HepG2 (cell line): Measurements from ENCODE around the gene ATP2B2. TPM values are rescaled to one million over a fixed set of nuclear protein-coding genes. Genes with fewer than 3 reads are reported as not detected.

Source experiments
- ATF1 ChIP-seq: IDR thresholded peaks from 2 replicates; pipeline ENCODE4 v1.6.1; 2016; ENCODE audit warnings: mild to moderate bottlenecking, control low read depth
- BRF2 ChIP-seq: sonication (generic); formaldehyde crosslinking; IDR thresholded peaks from 2 replicates; pipeline ENCODE4 v1.8.1; 2022; ENCODE audit warnings: mild to moderate bottlenecking, missing genetic modification reagents
- CHD2 ChIP-seq: IDR thresholded peaks from 2 replicates; pipeline ENCODE4 v1.6.1; 2011; ENCODE audit warnings: low read depth, low read length, improper control_type of control experiment
- ETV5 ChIP-seq: IDR thresholded peaks from 2 replicates; pipeline ENCODE4 v1.6.1; 2018; ENCODE audit warnings: missing biosample characterization, missing genetic modification reagents, inconsistent platforms, borderline replicate concordance
- GATAD2A ChIP-seq: IDR thresholded peaks from 2 replicates; pipeline ENCODE4 v1.6.1; 2016
- GZF1 ChIP-seq: sonication (generic); formaldehyde crosslinking; IDR thresholded peaks from 2 replicates; pipeline ENCODE4 v1.5.1; 2020; ENCODE audit warnings: mild to moderate bottlenecking, missing genetic modification reagents
- ISL2 ChIP-seq: sonication (generic); formaldehyde crosslinking; IDR thresholded peaks from 2 replicates; pipeline ENCODE4 v1.5.0; 2020; ENCODE audit warnings: missing genetic modification reagents
- MED13 ChIP-seq: sonication (generic); formaldehyde crosslinking; IDR thresholded peaks from 2 replicates; pipeline ENCODE4 v1.5.0; 2020; ENCODE audit warnings: missing genetic modification reagents
- NFYB ChIP-seq: sonication (generic); formaldehyde crosslinking; IDR thresholded peaks from 2 replicates; pipeline ENCODE4 v1.4.0; 2020; ENCODE audit warnings: missing genetic modification reagents
- PAWR ChIP-seq: sonication (generic); formaldehyde crosslinking; IDR thresholded peaks from 2 replicates; pipeline ENCODE4 v1.4.0; 2020; ENCODE audit warnings: missing genetic modification reagents, mild to moderate bottlenecking, borderline replicate concordance
- SALL1 ChIP-seq: sonication (generic); formaldehyde crosslinking; IDR thresholded peaks from 2 replicates; pipeline ENCODE4 v1.8.0; 2022; ENCODE audit warnings: mild to moderate bottlenecking, missing genetic modification reagents
- SP4 ChIP-seq: sonication (generic); formaldehyde crosslinking; IDR thresholded peaks from 2 replicates; pipeline ENCODE4 v1.8.1; 2023; ENCODE audit warnings: mild to moderate bottlenecking, missing genetic modification reagents
- TRAFD1 ChIP-seq: sonication (generic); formaldehyde crosslinking; IDR thresholded peaks from 2 replicates; pipeline ENCODE4 v1.5.1; 2020; ENCODE audit warnings: missing genetic modification reagents, mild to moderate bottlenecking, borderline replicate concordance
- TSC22D2 ChIP-seq: sonication (generic); formaldehyde crosslinking; IDR thresholded peaks from 2 replicates; pipeline ENCODE4 v1.5.1; 2020; ENCODE audit warnings: missing genetic modification reagents, mild to moderate bottlenecking, borderline replicate concordance
- WIZ ChIP-seq: sonication (generic); formaldehyde crosslinking; IDR thresholded peaks from 2 replicates; pipeline ENCODE4 v1.5.1; 2020; ENCODE audit warnings: mild to moderate bottlenecking, missing genetic modification reagents
- ZNF383 ChIP-seq: sonication (generic); formaldehyde crosslinking; IDR thresholded peaks from 2 replicates; pipeline ENCODE4 v1.4.0; 2020; ENCODE audit warnings: missing genetic modification reagents, mild to moderate bottlenecking, borderline replicate concordance
- ZNF451 ChIP-seq: sonication (generic); formaldehyde crosslinking; IDR thresholded peaks from 2 replicates; pipeline ENCODE4 v1.5.0; 2020; ENCODE audit warnings: mild to moderate bottlenecking, missing genetic modification reagents
- ZNF503 ChIP-seq: sonication (generic); formaldehyde crosslinking; IDR thresholded peaks from 2 replicates; pipeline ENCODE4 v1.4.0; 2020; ENCODE audit warnings: missing genetic modification reagents
- ZNF570 ChIP-seq: sonication (generic); formaldehyde crosslinking; IDR thresholded peaks from 2 replicates; pipeline ENCODE4 v1.4.0; 2020; ENCODE audit warnings: mild to moderate bottlenecking, missing genetic modification reagents, borderline replicate concordance
- ZNF576 ChIP-seq: sonication (generic); formaldehyde crosslinking; IDR thresholded peaks from 2 replicates; pipeline ENCODE4 v1.4.0; 2020; ENCODE audit warnings: mild to moderate bottlenecking, missing genetic modification reagents
- ZNF629 ChIP-seq: sonication (generic); formaldehyde crosslinking; conservative IDR thresholded peaks from 2 replicates; pipeline ENCODE4 v1.5.0; 2020; ENCODE audit warnings: missing genetic modification reagents
- ZNF710 ChIP-seq: sonication (generic); formaldehyde crosslinking; IDR thresholded peaks from 2 replicates; pipeline ENCODE4 v1.5.0; 2020; ENCODE audit warnings: mild to moderate bottlenecking, missing genetic modification reagents, borderline replicate concordance
- ZNF768 ChIP-seq: sonication (generic); formaldehyde crosslinking; IDR thresholded peaks from 2 replicates; pipeline ENCODE4 v1.4.0; 2020; ENCODE audit warnings: missing genetic modification reagents
- ZNF777 ChIP-seq: sonication (generic); formaldehyde crosslinking; IDR thresholded peaks from 2 replicates; pipeline ENCODE4 v1.4.0; 2020; ENCODE audit warnings: missing genetic modification reagents
- ZNF790 ChIP-seq: sonication (generic); formaldehyde crosslinking; IDR thresholded peaks from 2 replicates; pipeline ENCODE4 v1.8.0; 2022; ENCODE audit warnings: missing genetic modification reagents, mild to moderate bottlenecking, borderline replicate concordance
- polyA plus RNA-seq, 8 experiments: library from polyadenylated mRNA; depleted of rRNA in 3 of 8; stranded (reverse) in 7 of 8; unstranded in 1 of 8; fragments of >200 nt; fragmentation: Illumina TruSeq in 4 of 8; extraction: Trizol in 4 of 8; gene quantifications; 2 replicates each; pipeline versions ENCODE4 v1.2.1 to v1.2.3, GENCODE V29; 2011 to 2016; ENCODE audit warnings: low read depth in 4 of 8, missing spikeins in 1 of 8, mixed read lengths in 1 of 8; ENCODE audit not compliant: insufficient read depth in 1 of 8
- total RNA-seq, 5 experiments: library from RNA; depleted of rRNA; stranded (reverse); fragments of >200 nt; fragmentation: Illumina TruSeq; extraction: Trizol; gene quantifications; 2 replicates each; pipeline ENCODE4 v1.2.3, GENCODE V29; 2016; ENCODE audit warnings: low read depth in 1 of 5

Gene ATP2B2
- total and polyA plus RNA-seq, 2 of the 13 experiments (the other 11 are each of a cell fraction or from before 2014, with no cell fraction given): 1.5 to 2.3 TPM

GRCh38 chr3:10317311-10317960, 187.9 kb downstream of the ATP2B2 start (continued):
- no peak for TF ChIP-seq SP4
- TF ChIP-seq ZNF777 (CRISPR knock-in tag): no peak
- no peak for TF ChIP-seq CHD2
- 0 out of 2 replicates have a peak, but pooled peaks have one; percentile 40 for TF ChIP-seq ZNF451 (CRISPR knock-in tag)
- TF ChIP-seq SALL1: peak; percentile 88
- no peak for TF ChIP-seq ZNF383
- TF ChIP-seq ZNF570: no peak
- TF ChIP-seq ZNF629: peak; percentile 47; the same call in 1 of the 2 replicates
- no peak for TF ChIP-seq PAWR
- TF ChIP-seq NFYB (CRISPR knock-in tag): no peak
- TF ChIP-seq ISL2 (CRISPR knock-in tag): peak; percentile 77
- no peak for TF ChIP-seq ZNF790 (CRISPR knock-in tag)
- TF ChIP-seq ETV5 (CRISPR knock-in tag): peak; percentile 88; the same call in 1 of the 2 replicates
- TF ChIP-seq ZNF576 (CRISPR knock-in tag): no peak
- 0 out of 2 replicates have a peak, but pooled peaks have one; percentile 45 for TF ChIP-seq GZF1 (CRISPR knock-in tag)
- TF ChIP-seq ATF1 (CRISPR knock-in tag): no peak
- no peak for TF ChIP-seq ZNF768 (CRISPR knock-in tag)
- TF ChIP-seq BRF2 (CRISPR knock-in tag): no peak
- TF ChIP-seq WIZ (CRISPR knock-in tag): 0 out of 2 replicates have a peak, but pooled peaks have one; percentile 38
- TF ChIP-seq TSC22D2 (CRISPR knock-in tag): no peak
- TF ChIP-seq ZNF503: peak; percentile 60
- peak; percentile 26; the same call in 1 of the 2 replicates for TF ChIP-seq MED13 (CRISPR knock-in tag)
- peak; percentile 85 for TF ChIP-seq ZNF710 (CRISPR knock-in tag)
- TF ChIP-seq GATAD2A (CRISPR knock-in tag): peak; percentile 95
- no peak for TF ChIP-seq TRAFD1 (CRISPR knock-in tag)
